Spleen (tissue), 10 donors: Measurements from ENCODE around the gene ZIC5. TPM values are rescaled to one million over a fixed set of nuclear protein-coding genes. Genes with fewer than 3 reads are reported as not detected.

ENCODE experiments used
- polyA plus RNA-seq, 3 donors: library from polyadenylated mRNA; stranded (reverse); fragments of 200-250 nt; gene quantifications; one replicate each; pipeline ENCODE4 v1.2.1, GENCODE V29; 2013
- total RNA-seq, 7 donors: library from RNA; depleted of rRNA in 3 of 7; stranded (reverse); fragments of >200 nt in 3 of 7; fragmentation: NEBNext Ultra II Directional in 4 of 7; extraction: Animal tissue kit (Norgen Biotek cat#: 25700) in 4 of 7; gene quantifications; one replicate each; pipeline versions ENCODE4 v1.1.0 to v1.2.1, GENCODE V29; 2016 to 2021
- donor health status: healthy with polysubstance abuse.
- donor health status: DM: no; HTN: no; CAD: no; lungs with moderate emphysema.
- donor health status: DM: no; HTN: no; CAD: no.
- donor health status: Bipolar disorder and iron deficiency.
- donor health status: healthy.
- donor health status: DM: no; HTN: no; CAD: no.
- donor health status: DM: yes; HTN: yes; CAD: no.

Gene ZIC5
- total and polyA plus RNA-seq, 10 donors, result not detected

Other genes with a start within 250 kb of the ZIC5 start
- gene ZIC2, start 10.0 kb upstream of the ZIC5 start, total RNA-seq, result not detected
- gene ZIC2, start 10.0 kb upstream of the ZIC5 start, polyA plus RNA-seq, result not detected
- gene PCCA, start 117.3 kb upstream of the ZIC5 start, total RNA-seq, result 10 to 100 TPM; 29.7 to 54.9 (median 46.8) TPM
- 10 to 100 TPM in 1 of 3 donors, 1 to 10 TPM in 2; 9.3 to 10.9 (median 9.8) TPM for gene PCCA, start 117.3 kb upstream of the ZIC5 start, polyA plus RNA-seq